Sigmoid colon (tissue), 7 donors: ENCODE measurements around the gene PCLO. TPM values are rescaled to one million over a fixed set of nuclear protein-coding genes. Genes with fewer than 3 reads are reported as not detected.

Source experiments
- DNase-seq: peaks from one replicate; pipeline ENCODE4 v3.0.0-alpha.2; 2019
- H3K27ac ChIP-seq, 4 donors: fragments of 200-600 bp; sonication (generic); one replicate each; pipeline ENCODE4 v1.5.1; 2016 to 2019; ENCODE audit warnings: mild to moderate bottlenecking in 1 of 4
- H3K27me3 ChIP-seq, 3 donors: fragments of 200-600 bp; sonication (generic); one replicate each; pipeline ENCODE4 v1.5.1; 2019; ENCODE audit warnings: mild to moderate bottlenecking in 1 of 3
- H3K36me3 ChIP-seq, 4 donors: fragments of 200-600 bp; sonication (generic); one replicate each; pipeline ENCODE4 v1.5.1; 2016 to 2019
- H3K4me1 ChIP-seq, 4 donors: fragments of 200-600 bp; sonication (generic); one replicate each; pipeline ENCODE4 v1.5.1; 2017 to 2019
- H3K4me3 ChIP-seq, 4 donors: fragments of 200-600 bp; sonication (generic); one replicate each; pipeline ENCODE4 v1.5.1; 2017 to 2019; ENCODE audit warnings: mild to moderate bottlenecking in 2 of 4, moderate library complexity in 1 of 4
- H3K9me3 ChIP-seq, 4 donors: fragments of 200-600 bp in 3 of 4; sonication (generic) in 3 of 4; one replicate each; pipeline versions ENCODE4 v1.5.1 to v1.6.1; 2013 to 2019
- EP300 ChIP-seq, 4 donors: sonication (generic); formaldehyde crosslinking; IDR thresholded peaks; one replicate each; pipeline ENCODE4 v1.6.1; 2017; ENCODE audit warnings: antibody characterized with exemption in 4 of 4
- POLR2A ChIP-seq, 2 donors: fragments of 450-650 bp; IDR thresholded peaks; one replicate each; pipeline ENCODE4 v1.6.1; 2016; ENCODE audit warnings: antibody characterized with exemption in 2 of 2, mild to moderate bottlenecking in 2 of 2, moderate library complexity in 2 of 2
- POLR2AphosphoS5 ChIP-seq, 4 donors: sonication (generic); formaldehyde crosslinking; IDR thresholded peaks; one replicate each; pipeline ENCODE4 v1.6.1; 2017; ENCODE audit warnings: antibody characterized with exemption in 4 of 4
- WGBS, 2 donors: extraction: QIAGEN DNeasy Blood & Tissue Kit; methylation state at CpG; one replicate each; pipeline ENCODE4 v1.1.7; 2013; 5-methylcytosine and 5-hydroxymethylcytosine counted together
- intact Hi-C: fragments of 100-400 bp; cut with DNase I; formaldehyde crosslinking; loops from one replicate; pipeline ENCODE4 v1.15.1; 2023
- polyA plus RNA-seq, 3 donors: library from polyadenylated mRNA; stranded (reverse); fragments of 200-250 nt; gene quantifications; one replicate each; pipeline ENCODE4 v1.2.3, GENCODE V29; 2013
- total RNA-seq, 4 donors: library from RNA; depleted of rRNA; stranded (reverse); fragments of >200 nt; gene quantifications; one replicate each; pipeline ENCODE4 v1.1.0, GENCODE V29; 2016
- TF ChIP-seq, protein P1 (sequence below), 4 experiments: fragments of 450-650 bp in 3 of 4; fragments of 200-600 bp in 1 of 4; IDR thresholded peaks; one replicate each; pipeline ENCODE4 v1.5.1; 2016 to 2019; ENCODE audit warnings: antibody characterized with exemption in 4 of 4, mild to moderate bottlenecking in 3 of 4, moderate library complexity in 2 of 4
- donor health status: healthy with polysubstance abuse.
- donor health status: Bipolar disorder and iron deficiency.
- donor health status: healthy.

The PCLO gene
- total and polyA plus RNA-seq, 7 donors, result 1.4 to 6.1 (median 2.8) TPM

DNA sequence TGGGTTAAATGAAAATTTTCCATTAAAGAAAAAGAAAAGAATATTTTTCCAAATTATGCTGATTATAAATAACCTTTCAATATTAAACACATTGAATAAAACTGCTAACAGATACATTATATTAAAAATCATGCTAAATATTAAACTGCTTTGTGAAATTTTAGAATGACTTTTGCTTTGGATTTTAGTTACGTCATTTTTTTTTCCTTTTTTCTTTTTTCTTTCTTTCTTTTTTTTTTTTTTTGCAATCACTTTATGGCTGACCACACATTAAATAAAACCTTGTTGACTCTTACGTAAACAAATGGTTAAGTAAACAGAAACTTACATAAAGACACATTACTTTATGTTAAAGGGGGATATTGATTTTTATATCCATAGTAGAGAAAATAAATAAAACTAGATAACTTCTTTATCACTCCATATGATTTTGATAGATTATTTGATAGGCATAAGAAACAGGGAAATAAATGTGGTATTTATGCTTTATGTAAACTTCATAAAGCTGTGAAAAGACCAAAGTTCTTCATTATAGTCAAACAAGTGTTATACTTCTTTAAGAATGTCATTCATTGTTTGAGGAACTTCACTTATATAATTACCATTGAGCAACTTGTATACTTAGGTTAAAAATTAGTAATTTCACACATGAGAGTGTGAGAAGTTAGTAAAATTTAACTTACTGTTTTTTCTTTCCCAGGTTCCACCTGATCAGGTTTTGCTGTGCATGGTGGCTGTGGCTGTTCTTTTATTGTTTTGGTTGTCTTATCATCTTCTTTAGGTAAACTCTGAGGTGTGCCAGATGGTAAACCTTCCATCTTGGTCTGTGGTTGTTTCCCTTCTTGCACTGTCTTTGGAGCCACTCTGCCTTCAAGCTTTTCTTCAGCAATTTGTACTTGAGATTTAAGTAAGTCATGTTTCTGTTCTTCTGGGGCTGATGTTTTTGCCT, 197.3 kb downstream of the PCLO start:
- DNase-seq, result no peak
- intact Hi-C loops, result no loop called here
- Histone ChIP-seq H3K36me3 (no peaks in the 10 kb centered on the region), H3K27me3 (no peaks in the 10 kb centered on the region), H3K4me3 (no peak overlapping the region), H3K27ac (no peak overlapping the region), H3K9me3 (no peaks in the 10 kb centered on the region), H3K4me1 (no peaks in the 10 kb centered on the region)
- WGBS, 2 donors, result 17 to 67% methylated on average over 2 of the region's 2 CpGs
- TF ChIP-seq POLR2A (IDR thresholded peaks at IDR 0.05), result no peak
- no peak for TF ChIP-seq POLR2AphosphoS5 (IDR thresholded peaks at IDR 0.05)
- TF ChIP-seq EP300 (IDR thresholded peaks at IDR 0.05), result no peak
- TF ChIP-seq, protein P1, sequence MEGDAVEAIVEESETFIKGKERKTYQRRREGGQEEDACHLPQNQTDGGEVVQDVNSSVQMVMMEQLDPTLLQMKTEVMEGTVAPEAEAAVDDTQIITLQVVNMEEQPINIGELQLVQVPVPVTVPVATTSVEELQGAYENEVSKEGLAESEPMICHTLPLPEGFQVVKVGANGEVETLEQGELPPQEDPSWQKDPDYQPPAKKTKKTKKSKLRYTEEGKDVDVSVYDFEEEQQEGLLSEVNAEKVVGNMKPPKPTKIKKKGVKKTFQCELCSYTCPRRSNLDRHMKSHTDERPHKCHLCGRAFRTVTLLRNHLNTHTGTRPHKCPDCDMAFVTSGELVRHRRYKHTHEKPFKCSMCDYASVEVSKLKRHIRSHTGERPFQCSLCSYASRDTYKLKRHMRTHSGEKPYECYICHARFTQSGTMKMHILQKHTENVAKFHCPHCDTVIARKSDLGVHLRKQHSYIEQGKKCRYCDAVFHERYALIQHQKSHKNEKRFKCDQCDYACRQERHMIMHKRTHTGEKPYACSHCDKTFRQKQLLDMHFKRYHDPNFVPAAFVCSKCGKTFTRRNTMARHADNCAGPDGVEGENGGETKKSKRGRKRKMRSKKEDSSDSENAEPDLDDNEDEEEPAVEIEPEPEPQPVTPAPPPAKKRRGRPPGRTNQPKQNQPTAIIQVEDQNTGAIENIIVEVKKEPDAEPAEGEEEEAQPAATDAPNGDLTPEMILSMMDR (IDR thresholded peaks at IDR 0.05), result no peak

DNA sequence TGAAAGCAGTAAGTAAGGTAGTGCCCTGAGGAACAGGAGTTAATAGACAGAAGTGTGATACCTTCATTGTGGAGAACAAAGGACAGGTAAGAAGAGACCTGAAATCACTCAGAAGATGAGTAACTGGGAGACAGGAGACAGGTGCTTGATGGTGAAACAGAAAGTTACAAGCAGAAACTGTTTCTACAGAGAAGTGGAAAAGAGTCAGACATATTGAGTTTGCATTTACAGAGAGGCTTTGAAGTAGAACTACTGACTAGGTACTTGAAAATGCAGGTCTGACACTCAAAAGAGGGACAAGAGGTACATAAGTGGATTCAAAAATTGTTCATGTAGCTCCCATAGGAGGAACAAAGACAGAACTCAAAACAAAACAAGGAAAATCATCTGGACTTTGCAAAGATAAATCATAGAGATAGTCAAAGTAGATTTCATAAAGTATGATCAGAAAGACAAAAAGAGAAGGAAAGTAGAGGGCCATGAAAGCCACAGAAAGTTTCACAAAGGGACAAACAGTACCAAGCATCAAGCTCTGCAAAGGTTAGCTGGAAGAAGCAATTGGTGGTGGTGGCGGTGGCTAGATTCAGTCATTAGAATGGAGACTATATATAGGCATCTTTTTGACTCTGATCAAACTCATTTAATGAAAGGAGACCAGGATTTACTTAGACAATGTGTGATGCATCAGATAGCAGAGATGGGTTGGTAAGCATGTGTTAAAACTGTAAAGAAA, 198.4 kb downstream of the PCLO start:
- Histone ChIP-seq H3K27me3 (no peaks in the 10 kb centered on the region), H3K4me1 (no peaks in the 10 kb centered on the region), H3K4me3 (no peak overlapping the region), H3K27ac (no peak overlapping the region), H3K36me3 (no peaks in the 10 kb centered on the region), H3K9me3 (no peaks in the 10 kb centered on the region)
- WGBS, 2 donors, result 83 to 91% methylated on average over 1 of the region's 1 CpG
- no peak for DNase-seq
- intact Hi-C loops, result no loop called here
- TF ChIP-seq, protein P1 (IDR thresholded peaks at IDR 0.05), result no peak

DNA sequence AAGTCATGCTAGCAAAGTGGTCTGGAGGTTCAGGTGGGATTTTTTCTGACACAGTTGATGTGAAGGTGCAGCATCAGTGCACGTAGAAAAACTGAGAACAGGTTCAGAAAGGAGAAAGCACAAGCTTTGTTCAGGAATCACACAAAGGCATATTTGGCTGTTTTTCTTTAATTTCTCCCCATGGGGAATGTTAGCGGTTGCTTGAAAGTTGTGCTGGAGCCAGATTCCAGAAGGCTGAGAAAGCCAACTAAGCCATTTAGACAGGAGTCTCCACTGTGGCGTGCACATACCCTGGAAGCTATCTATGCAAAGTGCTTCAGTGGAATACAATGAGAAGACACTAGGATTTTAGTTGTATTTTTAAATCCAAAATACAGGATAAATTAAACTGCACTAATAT, 201.4 kb downstream of the PCLO start:
- Histone ChIP-seq H3K27me3 (no peaks in the 10 kb centered on the region), H3K27ac (no peak overlapping the region), H3K4me3 (no peak overlapping the region), H3K4me1 (no peaks in the 10 kb centered on the region), H3K9me3 (no peaks in the 10 kb centered on the region), H3K36me3 (no peaks in the 10 kb centered on the region)
- no peak for DNase-seq
- intact Hi-C loops, result no loop called here
- TF ChIP-seq, protein P1 (IDR thresholded peaks at IDR 0.05), result no peak
- TF ChIP-seq POLR2AphosphoS5 (IDR thresholded peaks at IDR 0.05) (no peak), EP300 (IDR thresholded peaks at IDR 0.05) (no peak), POLR2A (IDR thresholded peaks at IDR 0.05) (no peak)
- 93 to 94% methylated on average over 3 of the region's 3 CpGs for WGBS, 2 donors

DNA sequence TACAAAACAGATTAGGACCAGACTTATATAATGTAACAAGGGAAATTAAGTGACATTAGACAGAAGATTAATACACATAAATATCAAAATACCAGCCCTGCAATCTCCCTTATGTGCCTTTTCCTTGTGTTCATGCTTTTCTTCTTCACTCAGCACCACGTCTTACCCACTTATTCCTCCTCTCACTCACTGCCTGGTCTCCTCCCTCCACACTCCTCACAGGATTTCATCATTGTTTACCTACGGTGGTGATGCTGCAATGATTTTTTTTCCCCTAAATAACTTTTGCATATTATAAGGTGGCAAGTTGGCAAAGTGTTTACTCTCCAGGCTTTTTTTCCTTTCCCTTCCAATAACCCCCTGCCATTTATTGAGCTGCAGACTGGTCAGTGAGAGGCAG, 203.2 kb downstream of the PCLO start:
- Histone ChIP-seq H3K4me3 (no peak overlapping the region), H3K9me3 (no peaks in the 10 kb centered on the region), H3K27me3 (no peaks in the 10 kb centered on the region), H3K4me1 (no peaks in the 10 kb centered on the region), H3K36me3 (no peaks in the 10 kb centered on the region), H3K27ac (no peak overlapping the region)
- TF ChIP-seq, protein P1 (IDR thresholded peaks at IDR 0.05), result no peak
- TF ChIP-seq EP300 (IDR thresholded peaks at IDR 0.05), result no peak
- TF ChIP-seq POLR2A (IDR thresholded peaks at IDR 0.05), result no peak
- no peak for TF ChIP-seq POLR2AphosphoS5 (IDR thresholded peaks at IDR 0.05)
- WGBS, 2 donors, result 63 to 82% methylated on average over 2 of the region's 2 CpGs
- intact Hi-C loops, result no loop called here
- no peak for DNase-seq
